Spleen (tissue), 7 donors: Measurements from ENCODE around the gene NUP107.

Source experiments
- CTCF ChIP-seq, 11 experiments: fragments of 200-600 bp in 7 of 11; fragments of 450-650 bp in 4 of 11; sonication (generic) in 4 of 11; IDR thresholded peaks in 8 of 11; conservative IDR thresholded peaks in 3 of 11; 1 replicate in 7 of 11; 2 replicates in 4 of 11; pipeline versions ENCODE4 v1.4.0 to v1.8.0; 2016 to 2021; ENCODE audit warnings: antibody characterized with exemption in 11 of 11, inconsistent platforms in 4 of 11, mild to moderate bottlenecking in 1 of 11
- POLR2A ChIP-seq, 3 donors: fragments of 450-650 bp; IDR thresholded peaks; one replicate each; pipeline ENCODE4 v1.5.1; 2017; ENCODE audit warnings: antibody characterized with exemption in 3 of 3, mild to moderate bottlenecking in 1 of 3
- POLR2AphosphoS5 ChIP-seq, 3 donors: sonication (generic); formaldehyde crosslinking; IDR thresholded peaks; one replicate each; pipeline ENCODE4 v1.5.1; 2017; ENCODE audit warnings: antibody characterized with exemption in 3 of 3
- donor health status: DM: no; HTN: no; CAD: no; lungs with moderate emphysema.
- donor health status: DM: no; HTN: no; CAD: no.
- donor health status: DM: no; HTN: no; CAD: no.

GRCh38 chr12:68761901-68762630 lies 75.3 kb downstream of the NUP107 start:
- TF ChIP-seq CTCF (IDR thresholded peaks at IDR 0.05 in 8 of 11, conservative IDR thresholded peaks at IDR 0.05 in 3 of 11) (no peak), POLR2A (IDR thresholded peaks at IDR 0.05) (no peak), POLR2AphosphoS5 (IDR thresholded peaks at IDR 0.05) (no peak)
